ENCODE results near the gene PKP4.
"Not testable (repeated sequence)": the region's sequence is repeated elsewhere in the genome, so short reads cannot be mapped to it uniquely, and the experiment has no call there.

PKP4 gene

GRCh38 chr2:158456309-158457066 lies at the start of gene PKP4, which contains the start of gene CCDC148:
Gene PKP4 (plus strand): TSS chr2:158456952. CDS start chr2:158533185, 76,233 bp downstream.
Gene CCDC148 (minus strand): TSS chr2:158456753. CDS start chr2:158456439, 314 bp downstream.
- peak; percentile 93 for DNase-seq

- DNase-seq = no peak
Observed at GRCh38 chr2:158407031-158407430, 49.7 kb upstream of the PKP4 start.

- no peak for DNase-seq
Observed at GRCh38 chr2:158410132-158410531, 46.6 kb upstream of the PKP4 start.

GRCh38 chr2:158411748-158412147 lies 45.0 kb upstream of the PKP4 start:
- no peak for DNase-seq

- DNase-seq = no peak
Observed at GRCh38 chr2:158412206-158412605, 44.5 kb upstream of the PKP4 start.

GRCh38 chr2:158413581-158413980 lies 43.2 kb upstream of the PKP4 start:
- DNase-seq = no peak

- DNase-seq = no peak
Observed at GRCh38 chr2:158414538-158414937, 42.2 kb upstream of the PKP4 start.

GRCh38 chr2:158432117-158432516 lies 24.6 kb upstream of the PKP4 start:
- DNase-seq = no peak

GRCh38 chr2:158433716-158434115 lies 23.0 kb upstream of the PKP4 start:
- not testable (repeated sequence) for DNase-seq

- DNase-seq = not testable (repeated sequence)
Observed at GRCh38 chr2:158439062-158439461, 17.7 kb upstream of the PKP4 start.

- DNase-seq = no peak
Observed at GRCh38 chr2:158443606-158444005, 13.1 kb upstream of the PKP4 start.

GRCh38 chr2:158457092-158457825 lies 507 bp downstream of the PKP4 start:
- DNase-seq = peak; percentile 65

GRCh38 chr2:158457826-158458616 lies 1.3 kb downstream of the PKP4 start:
- peak; percentile 50 for DNase-seq

GRCh38 chr2:158458617-158458920 lies 1.8 kb downstream of the PKP4 start:
- DNase-seq = no peak

- DNase-seq = peak; percentile 10
Observed at GRCh38 chr2:158459161-158460003, 2.6 kb downstream of the PKP4 start.

- DNase-seq = no peak
Observed at GRCh38 chr2:158460632-158461297, 4.0 kb downstream of the PKP4 start.

- DNase-seq = no peak
Observed at GRCh38 chr2:158463496-158464095, 6.8 kb downstream of the PKP4 start.

- no peak for DNase-seq
Observed at GRCh38 chr2:158464426-158465281, 7.9 kb downstream of the PKP4 start.

- no peak for DNase-seq
Observed at GRCh38 chr2:158467248-158467647, 10.5 kb downstream of the PKP4 start.

- DNase-seq = not testable (repeated sequence)
Observed at GRCh38 chr2:158472829-158473228, 16.1 kb downstream of the PKP4 start.
